Mesenchymal stem cell (in vitro differentiated cells and primary cell): ENCODE results near the gene GARNL3.

ENCODE experiments used
- DNase-seq: peaks from one replicate; pipeline ENCODE4 v3.0.0-alpha.2; 2013
- H2AFZ ChIP-seq: one replicate; pipeline ENCODE4 v1.6.1; 2013; ENCODE audit warnings: low read depth, mild to moderate bottlenecking, control low read depth, inconsistent platforms, low read length, moderate library complexity
- H2AK5ac ChIP-seq: 2 replicates; pipeline ENCODE4 v1.6.1; 2013; ENCODE audit warnings: low read length, moderate library complexity, mild to moderate bottlenecking, inconsistent platforms; ENCODE audit not compliant: severe bottlenecking
- H2BK120ac ChIP-seq: one replicate; pipeline ENCODE4 v1.6.1; 2013; ENCODE audit warnings: low read depth, mild to moderate bottlenecking, inconsistent platforms, low read length, moderate library complexity
- H2BK12ac ChIP-seq, 2 experiments: one replicate each; pipeline ENCODE4 v1.6.1; 2013; ENCODE audit warnings: inconsistent platforms in 2 of 2, low read length in 2 of 2, mild to moderate bottlenecking in 2 of 2, moderate library complexity in 2 of 2, control low read depth in 1 of 2
- H2BK15ac ChIP-seq: one replicate; pipeline ENCODE4 v1.6.1; 2013; ENCODE audit warnings: mild to moderate bottlenecking, low read depth, inconsistent platforms; ENCODE audit not compliant: poor library complexity, severe bottlenecking
- H2BK5ac ChIP-seq: 2 replicates; pipeline ENCODE4 v1.6.1; 2013; ENCODE audit warnings: low read depth, mild to moderate bottlenecking, low read length, control low read depth, inconsistent platforms; ENCODE audit not compliant: poor library complexity, severe bottlenecking
- H3K14ac ChIP-seq, 2 experiments: one replicate each; pipeline ENCODE4 v1.6.1; 2013; ENCODE audit warnings: inconsistent platforms in 2 of 2, low read length in 2 of 2, control low read depth in 1 of 2, mild to moderate bottlenecking in 1 of 2, moderate library complexity in 1 of 2
- H3K18ac ChIP-seq, 2 experiments: one replicate each; pipeline ENCODE4 v1.6.1; 2013; ENCODE audit warnings: inconsistent platforms in 2 of 2, low read length in 2 of 2, control low read depth in 1 of 2, low read depth in 1 of 2, mild to moderate bottlenecking in 1 of 2
- H3K23ac ChIP-seq, 2 experiments: one replicate each; pipeline ENCODE4 v1.6.1; 2013; ENCODE audit warnings: inconsistent platforms in 2 of 2, low read length in 2 of 2, mild to moderate bottlenecking in 2 of 2, moderate library complexity in 2 of 2, control low read depth in 1 of 2
- H3K27ac ChIP-seq: 2 replicates; pipeline ENCODE4 v1.5.1; 2013; ENCODE audit warnings: mild to moderate bottlenecking, moderate library complexity, low read length, control low read depth, inconsistent platforms; ENCODE audit not compliant: poor library complexity, severe bottlenecking
- H3K27me3 ChIP-seq, 2 experiments: 2 replicates each; pipeline versions ENCODE4 v1.6.1 to v1.7.0; 2013; ENCODE audit warnings: low read length in 2 of 2, mild to moderate bottlenecking in 2 of 2, moderate library complexity in 2 of 2, control low read depth in 1 of 2, inconsistent platforms in 1 of 2; ENCODE audit not compliant: control insufficient read depth in 1 of 2, insufficient read depth in 1 of 2
- H3K36me3 ChIP-seq, 2 experiments: 2 replicates each; pipeline versions ENCODE4 v1.6.1 to v1.7.0; 2013; ENCODE audit warnings: low read length in 2 of 2, control low read depth in 1 of 2, inconsistent platforms in 1 of 2, low read depth in 1 of 2, mild to moderate bottlenecking in 1 of 2; ENCODE audit not compliant: insufficient read depth in 2 of 2, control insufficient read depth in 1 of 2
- H3K4ac ChIP-seq, 2 experiments: one replicate each; pipeline ENCODE4 v1.6.1; 2013; ENCODE audit warnings: inconsistent platforms in 2 of 2, low read length in 2 of 2, mild to moderate bottlenecking in 2 of 2, moderate library complexity in 2 of 2, control low read depth in 1 of 2, low read depth in 1 of 2
- H3K4me1 ChIP-seq: 2 replicates; pipeline ENCODE4 v1.6.1; 2013; ENCODE audit warnings: low read depth, low read length, control low read depth; ENCODE audit not compliant: control insufficient read depth, insufficient read depth
- H3K4me2 ChIP-seq: 2 replicates; pipeline ENCODE4 v1.6.1; 2013; ENCODE audit warnings: low read length, mild to moderate bottlenecking, inconsistent platforms; ENCODE audit not compliant: poor library complexity, severe bottlenecking
- H3K4me3 ChIP-seq, 2 experiments: 2 replicates each; pipeline versions ENCODE4 v1.5.1 to v1.7.0; 2013; ENCODE audit warnings: low read length in 2 of 2, mild to moderate bottlenecking in 2 of 2, control low read depth in 1 of 2, low read depth in 1 of 2; ENCODE audit not compliant: insufficient read depth in 1 of 2
- H3K79me1 ChIP-seq: replicated peaks from 2 replicates; pipeline ENCODE4 v1.6.1; 2013; ENCODE audit warnings: mild to moderate bottlenecking, control low read depth, low read length, inconsistent platforms; ENCODE audit not compliant: poor library complexity, severe bottlenecking
- H3K9ac ChIP-seq: 2 replicates; pipeline ENCODE4 v1.7.0; 2013; ENCODE audit warnings: mild to moderate bottlenecking, low read length, moderate library complexity
- H3K9me3 ChIP-seq: 2 replicates; pipeline ENCODE4 v1.7.0; 2013; ENCODE audit warnings: mild to moderate bottlenecking, low read length; ENCODE audit not compliant: control insufficient read depth
- H4K8ac ChIP-seq: one replicate; pipeline ENCODE4 v1.6.1; 2013; ENCODE audit warnings: inconsistent platforms, mild to moderate bottlenecking, low read length, moderate library complexity
- H4K91ac ChIP-seq: one replicate; pipeline ENCODE4 v1.6.1; 2013; ENCODE audit warnings: mild to moderate bottlenecking, low read length, inconsistent platforms
- WGBS: methylation state at CpG from one replicate; pipeline ENCODE4 v1.1.7; 2013; ENCODE audit warnings: mixed read lengths; 5-methylcytosine and 5-hydroxymethylcytosine counted together

Gene GARNL3

GRCh38 chr9:127323393-127323792, 58.8 kb downstream of the GARNL3 start:
- Histone ChIP-seq H3K23ac (no peak overlapping the region), H3K9ac (no peak overlapping the region), H2BK120ac (no peak overlapping the region), H4K8ac (no peak overlapping the region), H3K14ac (no peak overlapping the region), H3K4ac (no peak overlapping the region), H3K4me2 (no peak overlapping the region), H3K27me3 (peaks cover 0 to 86% of the 10 kb centered on the region in 2 experiments), H2AK5ac (no peak overlapping the region), H2BK5ac (no peak overlapping the region), H3K36me3 (no peaks in the 10 kb centered on the region), H3K18ac (no peak overlapping the region), H3K4me1 (no peaks in the 10 kb centered on the region), H4K91ac (no peak overlapping the region), H2BK12ac (no peak overlapping the region), H3K9me3 (no peaks in the 10 kb centered on the region), H3K27ac (no peak overlapping the region), H2BK15ac (no peak overlapping the region), H3K79me1 (no peaks in the 10 kb centered on the region), H2AFZ (no peak overlapping the region), H3K4me3 (no peak overlapping the region)
- no peak for DNase-seq
- 81% methylated on average over 5 of the region's 5 CpGs for WGBS

- Histone ChIP-seq H3K4me1 (no peaks in the 10 kb centered on the region), H3K79me1 (no peaks in the 10 kb centered on the region), H3K23ac (no peak overlapping the region), H3K9me3 (peaks cover 4% of the 10 kb centered on the region), H4K8ac (no peak overlapping the region), H3K27me3 (peaks cover 0 to 93% of the 10 kb centered on the region in 2 experiments), H3K27ac (no peak overlapping the region), H3K4me2 (no peak overlapping the region), H2BK15ac (no peak overlapping the region), H4K91ac (no peak overlapping the region), H3K36me3 (no peaks in the 10 kb centered on the region), H2AK5ac (no peak overlapping the region), H2BK12ac (no peak overlapping the region), H3K14ac (no peak overlapping the region), H2BK120ac (no peak overlapping the region), H3K18ac (no peak overlapping the region), H2BK5ac (no peak overlapping the region), H3K4me3 (no peak overlapping the region), H3K4ac (no peak overlapping the region), H3K9ac (no peak overlapping the region), H2AFZ (no peak overlapping the region)
- WGBS: 95% methylated on average over 5 of the region's 5 CpGs
- DNase-seq: no peak
These were observed 65.9 kb downstream of the GARNL3 start for GRCh38 chr9:127330501-127330900.

GRCh38 chr9:127333221-127334064, 68.9 kb downstream of the GARNL3 start:
- H4K8ac ChIP-seq: peak overlapping the region; percentile 55
- H3K4me2 ChIP-seq: no peak overlapping the region
- peaks cover 0 to 76% of the 10 kb centered on the region in 2 experiments for H3K27me3 ChIP-seq
- H3K4me3 ChIP-seq: no peak overlapping the region
- peak; percentile 21 for DNase-seq
- H3K23ac ChIP-seq: no peak overlapping the region
- peak overlapping the region; percentile 46 to 62 for H3K4ac ChIP-seq
- no peak overlapping the region for H3K14ac ChIP-seq
- H3K18ac ChIP-seq: peak overlapping the region; percentile 37 to 64
- peaks cover 6% of the 10 kb centered on the region for H3K4me1 ChIP-seq
- no peak overlapping the region for H3K9ac ChIP-seq
- H3K36me3 ChIP-seq: no peaks in the 10 kb centered on the region
- no peak overlapping the region for H2AK5ac ChIP-seq
- no peak overlapping the region for H3K27ac ChIP-seq
- no peaks in the 10 kb centered on the region for H3K79me1 ChIP-seq
- H2AFZ ChIP-seq: no peak overlapping the region
- WGBS: 71% methylated on average over 5 of the region's 5 CpGs
- H2BK5ac ChIP-seq: no peak overlapping the region
- no peak overlapping the region for H4K91ac ChIP-seq
- peak overlapping the region; percentile 44 for H2BK15ac ChIP-seq
- peak overlapping the region; percentile 8 for H2BK120ac ChIP-seq
- peaks cover 4% of the 10 kb centered on the region for H3K9me3 ChIP-seq
- peak overlapping the region; percentile 49 to 84 for H2BK12ac ChIP-seq

GRCh38 chr9:127334725-127335124, 70.2 kb downstream of the GARNL3 start:
- H2BK120ac ChIP-seq: no peak overlapping the region
- no peak for DNase-seq
- no peak overlapping the region for H2BK15ac ChIP-seq
- H3K14ac ChIP-seq: no peak overlapping the region
- H3K4me1 ChIP-seq: peaks cover 6% of the 10 kb centered on the region
- no peaks in the 10 kb centered on the region for H3K79me1 ChIP-seq
- H2BK12ac ChIP-seq: peak overlapping the region in 1 of 2 experiments; percentile 80
- H3K36me3 ChIP-seq: no peaks in the 10 kb centered on the region
- no peak overlapping the region for H2AFZ ChIP-seq
- H3K18ac ChIP-seq: no peak overlapping the region
- H3K23ac ChIP-seq: no peak overlapping the region
- H4K8ac ChIP-seq: peak overlapping the region; percentile 12
- no peak overlapping the region for H3K4me2 ChIP-seq
- H3K27ac ChIP-seq: no peak overlapping the region
- H3K9ac ChIP-seq: no peak overlapping the region
- H3K4ac ChIP-seq: no peak overlapping the region
- no peak overlapping the region for H3K4me3 ChIP-seq
- H3K9me3 ChIP-seq: no peaks in the 10 kb centered on the region
- H2BK5ac ChIP-seq: no peak overlapping the region
- WGBS: 84% methylated on average over 2 of the region's 2 CpGs
- H2AK5ac ChIP-seq: no peak overlapping the region
- no peak overlapping the region for H4K91ac ChIP-seq
- peaks cover 0 to 72% of the 10 kb centered on the region in 2 experiments for H3K27me3 ChIP-seq
